Measurements from ENCODE around the gene EDAR. TPM values are rescaled to one million over a fixed set of nuclear protein-coding genes. Genes with fewer than 3 reads are reported as not detected.

EDAR gene
- total RNA-seq, 3 donors from 2014 or later (not counting 1 experiment from before 2014, with no cell fraction given) = 0.11 to 0.23 TPM; not detected in 1

DNA sequence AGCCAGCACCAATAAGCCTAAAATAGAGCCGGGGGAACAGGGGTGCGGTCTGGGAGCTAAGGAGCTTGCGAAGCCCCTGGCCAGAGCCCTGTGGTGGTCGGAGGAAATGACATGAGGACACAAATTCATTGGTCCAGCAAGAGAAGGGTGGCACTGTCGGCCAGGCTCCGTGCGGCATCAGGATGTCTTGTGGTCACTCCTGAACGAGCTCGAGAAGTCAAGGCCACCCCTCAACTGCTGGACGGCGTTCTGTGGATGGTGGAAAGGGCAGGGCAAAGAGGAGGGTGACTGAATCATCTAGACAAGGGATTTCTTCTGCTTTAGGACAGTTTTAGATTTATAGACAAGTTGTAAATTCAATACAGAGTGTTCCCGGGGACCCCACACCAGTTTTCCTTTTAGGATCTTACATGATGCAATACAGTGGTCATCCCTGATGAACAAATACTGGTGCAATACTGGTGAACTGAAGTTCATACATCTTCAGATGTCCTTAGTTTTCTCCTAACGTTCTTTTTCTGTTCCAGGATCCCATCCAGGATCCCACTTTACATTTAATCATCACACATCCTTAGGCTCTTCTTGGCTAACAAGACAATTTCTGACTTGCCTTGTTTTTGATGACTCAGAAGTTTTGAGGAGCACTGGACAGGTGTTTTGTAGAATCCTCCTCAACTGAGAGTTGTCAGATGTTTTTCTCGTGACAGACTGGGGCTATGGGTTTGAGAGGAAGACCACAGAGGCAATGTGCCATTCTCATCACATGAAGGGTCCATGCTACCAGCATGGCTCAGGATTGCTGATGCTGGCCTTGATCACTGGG lies 13.2 kb downstream of the EDAR start:
- Mint-ChIP-seq H3K4me1 (no peaks in the 10 kb centered on the region), H3K27me3 (ENCODE audit: low read depth in 2 of 2) (no peaks in the 10 kb centered on the region), H3K9me3 (no peaks in the 10 kb centered on the region), H3K27ac (no peak overlapping the region), H3K36me3 (no peaks in the 10 kb centered on the region), H3K4me3 (no peak overlapping the region)
- ATAC-seq (no peak), DNase-seq (no peak)
- Histone ChIP-seq H3K27ac (ENCODE audit: low read length) (no peak overlapping the region), H3K36me3 (ENCODE audit: control insufficient read depth, insufficient read depth, low read length) (no peaks in the 10 kb centered on the region), H3K9me3 (ENCODE audit: control insufficient read depth, insufficient read depth, low read length) (no peaks in the 10 kb centered on the region), H3K4me3 (ENCODE audit: low read length) (no peak overlapping the region), H3K4me1 (ENCODE audit: control insufficient read depth, insufficient read depth, low read length) (peaks cover 4% of the 10 kb centered on the region), H3K27me3 (ENCODE audit: control insufficient read depth, insufficient read depth, low read length) (no peaks in the 10 kb centered on the region)
- intact Hi-C loops (cut with micrococcal nuclease) = no loop called here
- 85% methylated on average over 14 of the region's 14 CpGs for WGBS (ENCODE audit: insufficient coverage)
- TF ChIP-seq, protein P1, sequence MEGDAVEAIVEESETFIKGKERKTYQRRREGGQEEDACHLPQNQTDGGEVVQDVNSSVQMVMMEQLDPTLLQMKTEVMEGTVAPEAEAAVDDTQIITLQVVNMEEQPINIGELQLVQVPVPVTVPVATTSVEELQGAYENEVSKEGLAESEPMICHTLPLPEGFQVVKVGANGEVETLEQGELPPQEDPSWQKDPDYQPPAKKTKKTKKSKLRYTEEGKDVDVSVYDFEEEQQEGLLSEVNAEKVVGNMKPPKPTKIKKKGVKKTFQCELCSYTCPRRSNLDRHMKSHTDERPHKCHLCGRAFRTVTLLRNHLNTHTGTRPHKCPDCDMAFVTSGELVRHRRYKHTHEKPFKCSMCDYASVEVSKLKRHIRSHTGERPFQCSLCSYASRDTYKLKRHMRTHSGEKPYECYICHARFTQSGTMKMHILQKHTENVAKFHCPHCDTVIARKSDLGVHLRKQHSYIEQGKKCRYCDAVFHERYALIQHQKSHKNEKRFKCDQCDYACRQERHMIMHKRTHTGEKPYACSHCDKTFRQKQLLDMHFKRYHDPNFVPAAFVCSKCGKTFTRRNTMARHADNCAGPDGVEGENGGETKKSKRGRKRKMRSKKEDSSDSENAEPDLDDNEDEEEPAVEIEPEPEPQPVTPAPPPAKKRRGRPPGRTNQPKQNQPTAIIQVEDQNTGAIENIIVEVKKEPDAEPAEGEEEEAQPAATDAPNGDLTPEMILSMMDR (IDR thresholded peaks at IDR 0.05) = no peak

DNA sequence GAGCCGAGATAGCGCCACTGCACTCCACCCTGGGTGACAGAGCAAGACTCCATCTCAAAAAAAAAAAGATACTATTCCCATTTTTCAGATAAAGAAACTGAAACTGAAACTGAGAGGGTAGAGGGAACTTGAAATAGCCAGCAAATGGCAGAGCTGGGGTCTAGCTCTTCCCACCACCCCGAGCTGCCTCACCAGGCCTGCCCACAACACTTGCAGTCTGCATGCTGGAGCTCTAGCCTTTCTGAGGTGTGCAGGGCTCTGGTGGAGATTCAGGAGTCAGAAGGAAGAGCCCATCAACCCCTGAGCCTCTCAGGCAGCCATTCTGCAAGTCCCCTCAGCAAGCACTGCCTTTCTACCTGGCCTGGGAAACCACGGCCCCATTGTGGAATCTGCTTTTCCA lies 14.3 kb downstream of the EDAR start:
- H3K4me1 ChIP-seq (ENCODE audit: control insufficient read depth, insufficient read depth, low read length) = peaks cover 4% of the 10 kb centered on the region
- Mint-ChIP-seq H3K4me3 (no peak overlapping the region), H3K9me3 (no peaks in the 10 kb centered on the region), H3K36me3 (no peaks in the 10 kb centered on the region), H3K27me3 (ENCODE audit: low read depth in 2 of 2) (peaks cover 0 to 3% of the 10 kb centered on the region in 2 donors), H3K27ac (no peak overlapping the region), H3K4me1 (no peaks in the 10 kb centered on the region)
- H3K9me3 ChIP-seq (ENCODE audit: control insufficient read depth, insufficient read depth, low read length) = no peaks in the 10 kb centered on the region
- no peaks in the 10 kb centered on the region for H3K27me3 ChIP-seq (ENCODE audit: control insufficient read depth, insufficient read depth, low read length)
- no peak overlapping the region for H3K27ac ChIP-seq (ENCODE audit: low read length)
- intact Hi-C loops (cut with micrococcal nuclease) = no loop called here
- DNase-seq (no peak), ATAC-seq (no peak)
- no peak overlapping the region for H3K4me3 ChIP-seq (ENCODE audit: low read length)
- H3K36me3 ChIP-seq (ENCODE audit: control insufficient read depth, insufficient read depth, low read length) = no peaks in the 10 kb centered on the region
- TF ChIP-seq, protein P1 (IDR thresholded peaks at IDR 0.05) = no peak
- 59% methylated on average over 3 of the region's 4 CpGs for WGBS (ENCODE audit: insufficient coverage)

DNA sequence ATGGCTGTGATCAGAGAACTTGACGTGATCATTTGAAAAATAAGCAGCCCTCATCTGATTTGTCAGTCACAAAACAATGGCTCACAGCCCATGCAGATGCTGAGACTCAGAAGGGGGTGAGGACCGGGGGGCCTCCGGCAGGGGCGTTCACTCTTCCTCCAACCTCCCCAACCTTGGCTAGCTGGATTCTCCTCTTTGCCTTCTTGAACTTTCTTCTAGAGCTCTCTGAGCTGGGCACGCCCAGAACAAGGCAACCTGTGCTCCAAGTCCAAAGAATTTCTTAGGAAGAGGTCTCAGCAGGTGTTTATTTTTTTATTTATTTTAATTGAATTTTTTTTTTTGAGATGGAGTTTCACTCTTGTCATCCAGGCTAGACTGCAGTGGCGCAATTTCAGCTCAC lies 16.4 kb downstream of the EDAR start:
- DNase-seq (no peak), ATAC-seq (no peak)
- no peaks in the 10 kb centered on the region for H3K9me3 Mint-ChIP-seq
- peaks cover 0 to 5% of the 10 kb centered on the region in 2 donors for H3K27me3 Mint-ChIP-seq (ENCODE audit: low read depth in 2 of 2)
- intact Hi-C loops (cut with micrococcal nuclease) = no loop called here
- Histone ChIP-seq H3K9me3 (ENCODE audit: control insufficient read depth, insufficient read depth, low read length) (no peaks in the 10 kb centered on the region), H3K4me3 (ENCODE audit: low read length) (no peak overlapping the region), H3K36me3 (ENCODE audit: control insufficient read depth, insufficient read depth, low read length) (no peaks in the 10 kb centered on the region), H3K27me3 (ENCODE audit: control insufficient read depth, insufficient read depth, low read length) (no peaks in the 10 kb centered on the region), H3K27ac (ENCODE audit: low read length) (no peak overlapping the region), H3K4me1 (ENCODE audit: control insufficient read depth, insufficient read depth, low read length) (peaks cover 4% of the 10 kb centered on the region)
- no peaks in the 10 kb centered on the region for H3K36me3 Mint-ChIP-seq
- TF ChIP-seq, protein P1 (IDR thresholded peaks at IDR 0.05) = no peak
- H3K27ac Mint-ChIP-seq = no peak overlapping the region
- H3K4me1 Mint-ChIP-seq = no peaks in the 10 kb centered on the region
- H3K4me3 Mint-ChIP-seq = no peak overlapping the region
- 93% methylated on average over 6 of the region's 6 CpGs for WGBS (ENCODE audit: insufficient coverage)
